NCI-H1694 treated with DMSO at 0.1 percent for 48 hours (cell line): ENCODE results near the gene UBL3.
A peak's percentile ranks its signal among the peaks of the same experiment; 100 is the strongest.

ENCODE experiments used
- DNase-seq: peaks from one replicate; lab custom pipeline; 2025; lab: John Stamatoyannopoulos, UW

UBL3 gene

DNA sequence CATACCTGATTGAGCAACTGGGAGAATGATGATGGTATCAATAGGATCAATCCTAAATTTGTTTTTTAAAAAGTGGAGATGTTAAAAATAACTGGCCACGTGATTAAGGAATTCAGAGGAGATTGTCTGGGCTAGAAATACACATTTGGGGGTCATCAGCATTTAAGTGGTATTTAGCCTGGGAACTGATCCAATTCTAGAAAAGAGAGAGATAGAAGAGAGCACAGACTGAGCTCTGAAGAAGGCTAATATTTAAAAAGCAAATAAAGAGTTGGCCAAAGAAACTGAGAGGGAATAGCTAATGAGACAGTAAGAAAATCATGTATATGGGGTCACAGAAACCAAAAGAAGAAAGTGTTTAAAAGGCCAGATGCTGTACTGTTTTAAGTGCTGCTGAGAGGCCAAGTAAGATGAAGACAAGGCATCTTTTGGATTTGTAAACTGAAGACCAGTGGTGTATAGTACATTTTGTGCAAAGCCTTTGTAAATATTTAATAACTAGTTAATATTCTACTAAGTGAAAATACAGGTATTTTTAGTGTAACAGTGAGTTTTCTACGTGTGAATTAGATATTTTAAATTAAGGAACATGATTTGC is 40.2 kb downstream of the UBL3 start:
- DNase-seq = no peak

DNA sequence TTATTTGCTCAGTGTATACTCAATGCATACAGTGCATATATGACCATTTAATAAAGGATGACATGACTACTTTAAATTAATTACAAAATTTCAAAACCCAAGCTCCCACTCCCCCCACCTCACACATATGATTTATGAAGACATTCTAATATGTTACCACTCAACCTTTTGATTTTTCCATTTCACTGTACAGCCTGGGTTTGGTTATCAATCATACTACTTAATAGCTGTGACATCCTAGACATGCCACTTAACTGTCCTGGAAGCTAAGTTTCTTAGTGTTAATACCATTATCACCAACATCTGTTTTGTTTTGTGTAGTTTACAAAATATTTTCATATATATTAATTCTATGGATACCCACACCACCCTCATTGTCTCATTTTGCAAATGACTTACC is 42.2 kb downstream of the UBL3 start:
- DNase-seq = no peak

DNA sequence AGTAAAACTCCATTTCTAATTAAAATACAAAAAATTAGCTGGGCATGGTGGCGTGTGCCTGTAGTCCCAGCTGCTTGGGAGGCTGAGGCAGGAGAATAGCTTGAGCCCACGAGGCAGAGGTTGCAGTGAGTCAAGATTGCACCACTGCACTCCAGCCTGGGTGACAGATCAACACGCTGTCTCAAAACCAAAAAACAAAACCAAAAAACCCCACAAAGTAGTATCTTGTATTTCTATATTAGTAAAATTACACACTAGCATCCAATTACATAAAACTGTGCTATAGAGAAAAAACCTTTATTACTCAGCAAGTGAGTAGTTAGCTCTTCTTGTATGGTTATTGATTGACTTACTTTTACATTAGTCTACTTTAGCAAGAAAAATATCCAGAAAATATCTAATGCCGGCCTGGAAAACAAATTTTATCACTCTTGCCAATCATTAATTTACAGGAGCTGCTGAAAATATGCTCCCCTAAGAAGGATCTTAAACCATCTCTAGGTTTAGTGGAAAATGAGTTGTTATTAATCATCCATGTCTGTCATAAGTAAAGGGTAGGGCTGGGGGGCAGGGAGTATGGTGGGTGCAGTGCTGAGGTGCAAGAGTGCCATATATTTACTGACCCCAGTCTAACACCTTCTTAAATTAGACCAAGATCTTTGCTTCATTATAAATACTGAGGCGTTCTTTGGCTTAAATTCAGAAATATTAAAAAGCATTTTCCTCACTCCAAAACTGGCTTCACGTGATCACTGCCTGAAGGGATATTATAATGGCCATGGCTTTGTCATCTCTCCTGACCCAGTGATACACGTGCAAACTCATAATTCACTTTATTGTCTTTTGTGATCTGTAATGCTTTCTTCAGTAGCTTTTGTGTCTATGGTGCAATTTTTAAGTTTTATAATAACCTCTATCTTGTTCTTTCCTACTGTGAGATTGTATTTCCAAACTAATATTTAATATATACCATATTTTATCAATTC is 44.1 kb downstream of the UBL3 start:
- DNase-seq = no peak

GRCh38 chr13:29803221-29803620 is 47.2 kb downstream of the UBL3 start:
- no peak for DNase-seq

DNA sequence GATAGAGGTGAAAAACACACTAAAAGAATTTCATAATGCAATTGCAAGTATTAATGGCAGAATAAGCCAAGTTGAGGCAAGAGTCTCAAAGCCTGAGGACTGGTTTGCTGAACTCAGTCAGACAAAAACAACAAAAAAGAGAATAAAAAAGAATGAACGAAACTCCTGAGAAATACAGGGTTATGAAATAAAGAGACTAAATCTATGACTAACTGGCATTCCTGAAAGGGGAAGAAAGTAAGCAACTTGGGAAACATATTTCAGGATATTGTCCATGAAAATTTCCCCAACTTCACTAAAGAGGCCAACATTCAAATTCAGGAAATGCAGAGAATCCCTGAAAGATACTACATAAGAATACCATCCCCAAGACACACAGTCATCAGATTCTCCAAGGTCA is 47.8 kb downstream of the UBL3 start:
- no peak for DNase-seq

GRCh38 chr13:29801737-29802305 is 48.6 kb downstream of the UBL3 start:
- no peak for DNase-seq

GRCh38 chr13:29801102-29801501 is 49.3 kb downstream of the UBL3 start:
- no peak for DNase-seq

DNA sequence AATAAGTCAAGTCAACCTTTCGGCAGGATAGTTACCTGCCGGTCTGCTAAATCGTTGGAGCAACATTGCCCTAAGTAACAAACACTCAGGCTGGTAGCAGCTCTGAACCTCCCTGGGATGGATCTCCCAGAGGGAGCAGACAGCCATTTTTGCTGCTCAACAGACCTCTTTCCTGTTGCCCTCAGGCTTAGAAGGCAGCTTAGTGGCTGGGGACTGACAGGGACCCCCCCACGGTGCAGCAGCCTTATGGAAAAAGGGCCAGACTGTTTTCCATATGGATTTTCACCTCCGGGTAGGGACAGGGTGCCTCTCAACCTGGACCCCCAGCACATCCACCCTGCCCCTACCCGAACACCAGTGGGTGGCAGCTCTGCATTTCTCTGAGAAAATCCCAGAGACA is 49.7 kb downstream of the UBL3 start:
- no peak for DNase-seq

DNA sequence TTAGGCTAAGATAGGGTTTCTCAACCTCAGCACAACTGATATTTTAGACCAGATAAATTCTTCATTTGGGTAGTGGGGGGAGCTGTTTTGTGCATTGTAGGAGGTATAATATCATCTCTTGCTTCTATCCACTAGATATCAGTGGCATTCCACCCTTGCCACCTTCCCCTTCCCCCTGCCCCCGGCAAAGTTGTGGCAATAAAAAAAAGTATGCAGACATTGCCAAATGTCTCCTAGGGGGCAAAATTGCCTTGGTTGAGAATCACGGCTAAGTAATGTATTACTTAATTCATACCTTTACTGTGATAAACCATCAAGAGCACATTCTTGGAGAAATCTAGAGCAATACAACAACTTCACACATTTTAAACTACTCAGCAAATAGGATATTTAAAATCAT is 51.4 kb downstream of the UBL3 start:
- no peak for DNase-seq

GRCh38 chr13:29791997-29792780 is 58.2 kb downstream of the UBL3 start:
- DNase-seq = no peak

GRCh38 chr13:29791508-29791907 is 58.9 kb downstream of the UBL3 start:
- no peak for DNase-seq

- no peak for DNase-seq
Measured at GRCh38 chr13:29786698-29787097, 63.7 kb downstream of the UBL3 start.

- no peak for DNase-seq
Measured at GRCh38 chr13:29785978-29786377, 64.4 kb downstream of the UBL3 start.

DNA sequence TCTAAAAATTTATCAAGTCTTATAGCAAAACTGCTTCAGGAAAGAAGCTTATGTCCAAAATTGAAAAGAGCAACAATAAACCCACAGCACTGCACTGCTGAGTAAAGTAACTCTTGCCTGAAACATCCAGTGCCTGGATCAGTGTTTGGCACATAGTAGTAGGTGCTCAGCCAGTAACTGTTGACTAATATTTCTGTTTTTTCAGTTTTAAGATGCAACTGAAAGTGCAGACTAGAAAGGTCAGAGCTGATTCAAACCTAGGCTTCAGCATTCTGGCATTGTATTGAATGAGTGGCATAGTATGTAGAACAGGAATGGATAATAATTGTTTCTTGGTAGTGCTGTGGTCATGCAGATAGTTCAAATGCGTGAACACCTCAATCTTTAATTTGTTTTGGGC is 67.6 kb downstream of the UBL3 start:
- DNase-seq = no peak

DNA sequence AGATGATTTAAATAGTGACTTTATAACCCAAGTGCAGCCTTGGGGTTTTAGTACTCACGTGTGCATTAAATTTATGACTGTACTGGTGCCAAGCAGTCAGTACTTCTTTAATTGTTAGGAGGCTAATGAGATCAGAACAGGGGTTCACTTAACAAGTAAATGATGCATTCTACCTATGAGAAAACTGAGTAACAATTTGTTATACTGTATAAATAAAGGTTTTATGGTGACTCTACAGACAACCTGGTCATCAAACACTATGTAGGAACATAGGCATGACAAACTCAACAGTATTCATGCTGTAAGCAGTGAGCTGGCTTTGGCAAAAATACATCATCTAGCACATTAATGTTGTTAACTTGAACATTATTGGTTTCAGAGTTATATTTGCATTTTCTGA is 75.6 kb downstream of the UBL3 start:
- DNase-seq = no peak

- DNase-seq = peak; percentile 27
Measured at GRCh38 chr13:29771247-29771646, 79.2 kb downstream of the UBL3 start.

DNA sequence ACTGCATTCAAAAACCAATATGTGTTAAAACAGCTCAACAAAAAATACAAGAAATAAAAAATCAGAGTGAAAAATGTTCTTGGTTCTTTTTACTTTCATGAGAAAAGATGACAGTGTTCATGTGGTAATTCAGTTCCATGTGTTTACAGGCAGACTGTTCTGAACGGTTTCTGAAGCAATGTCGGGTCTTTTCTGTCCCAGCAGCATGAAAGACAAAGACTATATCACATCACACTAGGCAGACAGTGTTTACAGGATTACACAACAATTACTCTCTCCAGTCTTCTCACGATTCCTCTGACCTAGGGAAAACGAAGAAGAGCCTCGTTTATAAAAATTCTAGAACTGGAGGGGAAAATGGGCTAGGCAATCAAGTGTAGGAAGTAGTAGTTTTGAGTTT is 83.4 kb downstream of the UBL3 start:
- DNase-seq = no peak

DNA sequence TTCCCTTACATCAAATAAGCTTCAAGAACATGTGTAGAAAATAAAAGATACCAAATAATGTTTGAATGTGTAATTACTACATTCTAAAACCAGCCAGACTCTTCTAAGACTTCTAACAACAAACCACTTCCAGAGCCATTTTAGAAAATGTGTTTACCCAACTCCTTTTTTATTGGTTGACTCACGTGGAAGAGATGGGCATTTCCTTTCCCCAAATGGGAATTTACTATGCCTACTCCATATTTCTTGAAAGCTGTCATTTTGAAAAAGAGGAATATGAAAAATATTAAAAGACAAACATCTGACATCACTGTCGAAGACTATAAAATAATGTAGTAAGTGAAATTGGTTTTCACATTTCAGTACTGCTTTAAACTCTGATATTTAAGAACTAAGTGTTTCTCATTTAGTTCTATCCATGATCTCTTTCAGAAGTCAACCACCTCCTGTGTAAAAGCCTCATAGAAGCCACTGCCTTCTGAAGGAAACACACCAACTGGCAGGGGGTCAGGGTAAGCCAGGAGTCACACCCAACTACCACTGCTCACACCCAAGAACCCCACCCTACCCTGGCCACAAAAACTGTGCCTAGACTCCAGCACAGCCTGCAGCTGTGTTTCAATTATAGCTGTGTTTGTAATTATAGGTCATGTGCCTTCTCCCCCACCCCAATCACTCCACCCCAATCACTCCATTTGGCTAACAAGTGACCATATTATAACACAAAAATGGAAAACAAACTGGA is 86.8 kb downstream of the UBL3 start:
- no peak for DNase-seq

- DNase-seq = no peak
Measured at GRCh38 chr13:29761815-29762214, 88.6 kb downstream of the UBL3 start.

- no peak for DNase-seq
Measured at GRCh38 chr13:29761160-29761559, 89.3 kb downstream of the UBL3 start.

DNA sequence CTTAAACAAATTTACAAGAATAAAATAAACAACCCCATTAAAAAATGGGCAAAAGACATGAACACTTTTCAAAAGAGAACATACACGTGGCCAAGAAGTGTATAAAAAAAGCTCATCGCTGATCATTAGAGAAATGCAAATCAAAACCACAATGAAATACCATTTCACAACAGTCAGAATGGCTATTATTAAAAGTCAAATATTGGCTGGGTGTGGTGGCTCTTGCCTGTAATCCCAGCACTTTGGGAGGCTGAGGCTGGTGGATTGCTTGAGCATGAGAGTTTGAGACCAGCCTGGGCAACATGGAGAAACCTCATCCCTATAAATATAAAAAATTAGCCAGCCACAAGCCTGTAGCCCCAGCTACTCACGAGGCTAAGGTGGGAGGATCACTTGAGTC is 89.9 kb downstream of the UBL3 start:
- DNase-seq = no peak
